Measurements from ENCODE around the gene TRPV6.

DNA sequence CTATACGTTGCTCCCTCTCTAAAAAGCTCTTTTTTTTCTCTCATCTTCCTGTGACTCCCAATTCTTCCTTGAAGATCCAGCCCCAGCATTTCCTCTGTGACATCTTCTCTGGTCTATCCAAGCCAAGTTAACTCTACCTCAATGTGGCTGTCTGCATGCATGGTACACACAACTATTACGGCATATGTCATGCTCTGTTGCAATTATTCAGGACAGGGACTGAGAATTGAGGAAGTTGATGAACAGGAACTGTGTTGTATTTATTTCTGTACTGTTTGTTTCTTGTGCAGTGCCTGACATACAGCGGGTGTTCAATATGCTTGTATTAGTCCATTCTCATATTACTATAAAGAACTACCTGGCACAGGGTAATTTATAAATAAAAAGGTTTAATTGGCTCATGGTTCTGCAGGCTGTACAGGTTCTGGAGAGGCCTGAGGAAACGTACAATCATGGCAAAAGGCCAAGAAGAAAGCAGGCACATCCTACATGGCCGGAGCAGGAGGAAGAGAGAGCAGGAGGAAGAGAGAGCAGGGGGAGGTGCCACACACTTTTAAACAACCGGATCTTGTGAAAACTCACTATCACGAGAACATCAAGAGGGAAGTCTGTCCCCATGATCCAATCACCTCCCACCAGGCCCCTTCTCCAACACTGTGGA, 41.7 kb upstream of the TRPV6 start:
- TF ChIP-seq, protein P1, sequence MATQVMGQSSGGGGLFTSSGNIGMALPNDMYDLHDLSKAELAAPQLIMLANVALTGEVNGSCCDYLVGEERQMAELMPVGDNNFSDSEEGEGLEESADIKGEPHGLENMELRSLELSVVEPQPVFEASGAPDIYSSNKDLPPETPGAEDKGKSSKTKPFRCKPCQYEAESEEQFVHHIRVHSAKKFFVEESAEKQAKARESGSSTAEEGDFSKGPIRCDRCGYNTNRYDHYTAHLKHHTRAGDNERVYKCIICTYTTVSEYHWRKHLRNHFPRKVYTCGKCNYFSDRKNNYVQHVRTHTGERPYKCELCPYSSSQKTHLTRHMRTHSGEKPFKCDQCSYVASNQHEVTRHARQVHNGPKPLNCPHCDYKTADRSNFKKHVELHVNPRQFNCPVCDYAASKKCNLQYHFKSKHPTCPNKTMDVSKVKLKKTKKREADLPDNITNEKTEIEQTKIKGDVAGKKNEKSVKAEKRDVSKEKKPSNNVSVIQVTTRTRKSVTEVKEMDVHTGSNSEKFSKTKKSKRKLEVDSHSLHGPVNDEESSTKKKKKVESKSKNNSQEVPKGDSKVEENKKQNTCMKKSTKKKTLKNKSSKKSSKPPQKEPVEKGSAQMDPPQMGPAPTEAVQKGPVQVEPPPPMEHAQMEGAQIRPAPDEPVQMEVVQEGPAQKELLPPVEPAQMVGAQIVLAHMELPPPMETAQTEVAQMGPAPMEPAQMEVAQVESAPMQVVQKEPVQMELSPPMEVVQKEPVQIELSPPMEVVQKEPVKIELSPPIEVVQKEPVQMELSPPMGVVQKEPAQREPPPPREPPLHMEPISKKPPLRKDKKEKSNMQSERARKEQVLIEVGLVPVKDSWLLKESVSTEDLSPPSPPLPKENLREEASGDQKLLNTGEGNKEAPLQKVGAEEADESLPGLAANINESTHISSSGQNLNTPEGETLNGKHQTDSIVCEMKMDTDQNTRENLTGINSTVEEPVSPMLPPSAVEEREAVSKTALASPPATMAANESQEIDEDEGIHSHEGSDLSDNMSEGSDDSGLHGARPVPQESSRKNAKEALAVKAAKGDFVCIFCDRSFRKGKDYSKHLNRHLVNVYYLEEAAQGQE (IDR thresholded peaks at IDR 0.05; ENCODE audit: insufficient read depth in 1 of 2, low read depth in 2 of 2, low read length in 2 of 2) = no peak
- TF ChIP-seq SIN3A (IDR thresholded peaks at IDR 0.05; ENCODE audit: borderline replicate concordance, insufficient read depth, low read length) = no peak

Data from PFSK-1 (cell line).